HG03060 (cell line): ENCODE data around the gene DCTN3.

Experiments used
- ATAC-seq: cut with Tn5 transposase; IDR thresholded peaks from one replicate; pipeline ENCODE4 v1.9.1; 2021; ENCODE audit warnings: low read depth, moderate number of reproducible peaks; ENCODE audit not compliant: unreplicated experiment

The DCTN3 gene

GRCh38 chr9:34624475-34625185 lies 4.3 kb upstream of the DCTN3 start:
- no peak for ATAC-seq

DNA sequence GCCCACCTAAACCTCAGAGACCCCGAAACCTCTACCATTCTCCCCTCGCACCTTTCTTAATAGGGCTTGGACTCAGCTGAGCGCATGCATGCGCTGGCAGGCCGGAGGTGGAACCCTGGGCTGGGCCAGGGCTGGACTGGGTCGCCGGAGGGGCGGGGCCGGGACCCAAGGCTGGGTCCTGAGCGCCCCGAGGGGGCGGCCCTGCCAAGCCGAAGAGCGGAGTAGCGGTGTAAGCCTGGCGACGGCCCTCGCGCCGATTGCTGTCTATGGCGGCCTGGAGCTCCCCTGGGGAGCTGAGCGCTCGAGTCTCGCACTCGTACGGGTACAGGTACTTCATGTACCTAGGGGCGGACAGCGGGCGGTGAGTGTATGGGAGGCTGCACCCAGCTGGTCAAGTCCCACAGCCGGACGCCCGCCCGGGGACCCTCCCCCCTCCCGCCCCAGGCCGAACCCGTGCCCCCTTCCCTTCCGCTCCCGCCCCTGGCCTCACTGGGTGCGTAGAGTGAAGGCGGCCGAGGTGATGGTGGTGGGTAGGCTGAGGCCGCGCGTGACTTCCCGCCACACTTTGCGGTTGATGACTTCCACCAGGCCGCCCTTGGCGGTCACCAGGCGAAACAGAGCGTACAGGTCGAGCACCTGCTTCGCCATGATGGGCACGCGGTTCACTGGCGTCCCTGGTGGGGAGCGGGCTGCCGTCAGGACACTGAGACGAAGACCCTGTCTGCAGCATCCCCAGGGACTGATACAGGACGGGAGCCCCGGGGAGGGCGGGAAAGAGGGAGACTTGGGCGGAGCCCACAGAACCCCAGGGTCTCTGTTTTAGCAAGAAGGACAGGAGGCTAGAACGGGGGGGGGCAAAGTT lies 3.3 kb upstream of the DCTN3 start:
- no peak for ATAC-seq

GRCh38 chr9:34615132-34615531 lies 5.2 kb downstream of the DCTN3 start:
- ATAC-seq: no peak

DNA sequence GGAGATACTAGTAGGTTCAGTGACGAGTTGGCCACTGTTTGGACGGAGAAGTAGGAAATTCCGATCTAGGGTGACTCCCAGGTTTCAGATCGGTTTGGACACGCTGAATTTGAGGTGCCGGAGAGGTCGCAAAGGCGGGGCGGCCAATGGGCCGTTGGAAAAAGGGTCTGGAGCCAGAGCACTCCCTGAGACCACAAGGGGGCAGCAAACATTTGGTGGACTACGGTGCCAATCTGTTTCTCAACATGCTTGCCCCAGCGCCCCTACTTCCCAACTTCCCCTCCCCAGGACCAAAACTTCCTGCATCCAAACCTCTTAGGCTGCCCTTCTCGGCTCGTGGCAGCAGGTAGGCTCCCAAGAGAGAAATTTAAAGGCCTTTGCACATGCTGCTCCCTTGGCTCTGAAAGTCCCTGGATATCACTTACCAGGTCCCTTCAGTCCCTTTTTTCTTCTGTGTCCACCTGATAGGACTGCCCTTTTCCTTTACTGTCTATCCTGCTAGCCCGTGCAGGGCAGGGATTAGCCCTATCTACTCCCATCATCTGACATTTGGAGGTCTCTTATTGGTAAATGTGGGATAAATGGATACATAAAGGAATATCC lies 7.4 kb downstream of the DCTN3 start:
- ATAC-seq: no peak

- no peak for ATAC-seq
Measured at GRCh38 chr9:34611811-34612787, 8.2 kb downstream of the DCTN3 start, which contains the start of gene RPP25L. TSS of gene RPP25L (minus strand) at chr9:34612097. CDS start at chr9:34611296, 801 bp downstream.

DNA sequence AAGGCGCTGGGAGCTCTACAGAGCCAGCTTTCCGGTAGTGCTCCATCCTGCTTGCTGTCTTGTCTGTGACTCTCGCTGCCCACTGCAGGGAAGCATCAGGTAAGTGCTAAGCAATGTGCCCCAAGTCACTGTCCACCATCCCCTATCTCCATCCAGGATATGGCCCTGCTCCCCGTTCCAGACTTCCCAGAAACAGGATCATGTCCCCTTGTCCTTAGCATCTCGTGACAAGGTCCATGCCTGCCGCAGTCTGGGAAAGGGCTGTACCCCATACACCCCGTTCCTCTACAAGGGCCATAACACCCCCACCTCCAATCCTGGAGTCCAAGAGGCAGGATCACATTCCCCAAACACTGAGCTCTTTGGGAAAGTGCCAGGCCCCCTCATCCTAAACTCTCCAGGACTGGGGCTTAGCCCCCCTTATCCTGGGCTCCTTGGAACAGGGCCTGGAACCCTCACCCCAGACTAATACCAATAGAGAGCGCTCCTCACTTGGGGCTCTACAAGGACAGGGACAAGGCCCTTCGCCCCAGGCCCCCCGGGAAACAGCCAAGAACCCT lies 9.0 kb downstream of the DCTN3 start:
- no peak for ATAC-seq

DNA sequence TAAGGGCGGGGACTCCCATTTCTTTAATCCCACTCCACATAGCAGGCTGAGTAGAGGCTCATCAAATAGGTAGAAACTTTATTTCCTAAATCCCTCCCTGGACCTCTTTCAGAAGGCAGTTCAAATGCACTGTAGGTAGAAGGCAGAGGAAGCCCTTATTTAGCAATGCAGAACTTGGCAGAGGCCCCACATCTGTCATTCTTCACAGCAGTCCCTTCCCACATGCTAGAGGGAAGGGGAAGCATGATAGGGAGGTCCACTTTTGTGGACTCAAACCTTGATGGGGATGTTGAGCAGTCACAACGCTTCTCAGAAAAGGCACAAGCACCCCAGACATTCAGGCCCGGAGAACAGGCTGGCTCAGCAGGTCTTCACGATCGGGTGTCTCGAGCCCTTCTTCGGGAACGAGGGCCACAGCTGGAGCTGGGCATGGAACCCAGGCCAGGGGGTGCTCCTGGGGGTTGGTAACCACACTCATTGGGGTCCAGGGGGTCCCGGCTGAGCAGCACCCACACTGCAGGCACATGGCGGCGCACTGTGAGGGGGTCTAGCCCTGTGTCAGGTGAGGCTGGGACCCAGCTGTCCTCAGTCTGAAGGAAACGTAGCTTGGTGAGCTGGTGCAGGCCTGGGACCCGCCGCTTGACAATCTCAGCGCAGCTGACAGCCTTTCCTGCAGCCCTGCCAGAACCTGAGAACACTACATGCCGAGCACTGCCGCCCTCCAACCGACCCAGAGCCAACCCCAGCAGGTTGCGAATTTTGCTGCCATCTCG lies 9.7 kb downstream of the DCTN3 start:
- ATAC-seq: no peak

GRCh38 chr9:34607331-34607730 lies 13.0 kb downstream of the DCTN3 start:
- no peak for ATAC-seq

- ATAC-seq: no peak
Measured at GRCh38 chr9:34606905-34607304, 13.4 kb downstream of the DCTN3 start.

- ATAC-seq: no peak
Measured at GRCh38 chr9:34606190-34606589, 14.1 kb downstream of the DCTN3 start.

DNA sequence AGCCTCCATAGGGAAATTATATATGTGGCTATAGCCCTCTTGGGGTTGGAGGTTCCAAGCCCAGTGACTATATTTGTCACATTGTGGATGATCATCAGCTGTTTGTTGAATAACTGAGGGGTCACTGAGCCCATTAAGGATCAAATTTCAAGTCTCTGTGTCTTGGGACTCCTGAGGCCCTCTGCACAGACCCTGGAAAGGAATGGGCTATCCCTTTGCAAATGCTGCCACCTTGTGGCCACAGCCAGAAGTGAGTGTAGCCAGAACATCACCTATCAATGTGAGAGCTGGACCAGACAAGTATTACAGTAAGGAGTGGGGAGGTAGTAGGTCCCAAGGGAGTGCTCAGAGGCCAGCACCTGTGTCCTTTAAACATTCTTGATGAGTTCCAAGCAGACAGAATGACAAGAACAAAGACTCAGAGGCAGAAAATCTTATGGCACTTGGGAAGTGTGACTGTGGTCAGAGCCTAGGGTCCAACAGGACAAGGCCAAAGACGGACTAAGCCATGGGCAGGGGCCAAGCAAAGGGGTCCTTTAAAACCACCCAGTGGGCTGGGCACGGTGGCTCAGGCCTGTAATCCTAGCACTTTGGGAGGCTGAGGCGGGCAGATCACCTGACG lies 16.6 kb downstream of the DCTN3 start:
- ATAC-seq: no peak

GRCh38 chr9:34601937-34602573 lies 18.2 kb downstream of the DCTN3 start:
- ATAC-seq: no peak

DNA sequence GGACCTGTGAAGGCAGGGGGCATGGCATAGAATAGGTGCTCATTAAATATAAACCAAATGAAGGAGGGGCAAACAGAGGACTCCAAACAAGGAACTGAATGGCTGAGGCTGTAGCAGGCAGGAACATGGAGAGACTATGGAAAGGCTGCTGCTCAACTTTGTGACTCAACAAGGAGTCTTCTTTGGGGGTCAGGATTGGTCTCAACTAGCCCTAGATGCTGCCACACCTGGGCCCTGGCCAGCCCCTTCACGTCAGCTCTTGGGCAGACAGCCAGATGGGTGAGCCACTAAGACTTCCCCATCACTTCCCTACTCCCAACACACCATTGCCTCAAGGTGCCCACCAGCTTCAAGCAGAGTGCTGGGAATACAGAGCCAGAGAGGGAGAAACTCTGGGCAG lies 19.4 kb downstream of the DCTN3 start:
- ATAC-seq: no peak

- no peak for ATAC-seq
Measured at GRCh38 chr9:34599546-34599945, 20.7 kb downstream of the DCTN3 start.

GRCh38 chr9:34594177-34594576 lies 26.1 kb downstream of the DCTN3 start:
- no peak for ATAC-seq

GRCh38 chr9:34592895-34593601 lies 27.2 kb downstream of the DCTN3 start:
- no peak for ATAC-seq
